GM19467 (cell line): Measurements from ENCODE around the gene SLC39A1.

Experiments
- ATAC-seq: cut with Tn5 transposase; IDR thresholded peaks from one replicate; pipeline ENCODE4 v1.9.1; 2021; ENCODE audit warnings: mild to moderate bottlenecking, moderate library complexity; ENCODE audit not compliant: unreplicated experiment

SLC39A1 gene

GRCh38 chr1:153953859-153954365 lies 9.4 kb downstream of the SLC39A1 start:
- ATAC-seq: no peak

GRCh38 chr1:153951801-153952200 lies 11.5 kb downstream of the SLC39A1 start:
- no peak for ATAC-seq

GRCh38 chr1:153951183-153951582 lies 12.2 kb downstream of the SLC39A1 start:
- no peak for ATAC-seq

- peak; percentile 62 for ATAC-seq
These were observed 16.6 kb downstream of the SLC39A1 start, which contains the start of gene DENND4B for GRCh38 chr1:153946622-153947241. DENND4B (minus strand) TSS chr1:153946718; CDS start chr1:153944374, 2,344 bp downstream.

- peak; percentile 53 for ATAC-seq
These were observed 17.3 kb downstream of the SLC39A1 start for GRCh38 chr1:153945795-153946621.

- no peak for ATAC-seq
These were observed 18.1 kb downstream of the SLC39A1 start for GRCh38 chr1:153945131-153945794.

- no peak for ATAC-seq
These were observed 18.6 kb downstream of the SLC39A1 start for GRCh38 chr1:153944827-153945117.

- no peak for ATAC-seq
These were observed 19.1 kb downstream of the SLC39A1 start for GRCh38 chr1:153944005-153944826.

GRCh38 chr1:153942766-153943549 lies 20.4 kb downstream of the SLC39A1 start:
- no peak for ATAC-seq

- ATAC-seq: no peak
These were observed 21.3 kb downstream of the SLC39A1 start for GRCh38 chr1:153941826-153942725.

- ATAC-seq: no peak
These were observed 22.6 kb downstream of the SLC39A1 start for GRCh38 chr1:153940756-153941155.

GRCh38 chr1:153939476-153939875 lies 23.9 kb downstream of the SLC39A1 start:
- ATAC-seq: no peak

- ATAC-seq: no peak
These were observed 24.3 kb downstream of the SLC39A1 start for GRCh38 chr1:153938996-153939395.

- ATAC-seq: no peak
These were observed 26.0 kb downstream of the SLC39A1 start for GRCh38 chr1:153937331-153937730.

GRCh38 chr1:153936011-153936802 lies 27.1 kb downstream of the SLC39A1 start:
- ATAC-seq: no peak

- no peak for ATAC-seq
These were observed 28.6 kb downstream of the SLC39A1 start for GRCh38 chr1:153934746-153935145.

GRCh38 chr1:153933955-153934354 lies 29.4 kb downstream of the SLC39A1 start:
- ATAC-seq: no peak

- ATAC-seq: no peak
These were observed 29.9 kb downstream of the SLC39A1 start for GRCh38 chr1:153933430-153933829.
